ENCODE data around the gene C8A.

The C8A gene

GRCh38 chr1:56854521-56855099 is at the start of gene C8A:
Gene C8A (plus strand): TSS chr1:56854797. CDS start chr1:56854902, 105 bp downstream.
- no peak for FAIRE-seq
- DNase-seq (ENCODE audit: insufficient read length, low spot score), result no peak
- TF ChIP-seq POLR2A (IDR thresholded peaks at IDR 0.05; ENCODE audit: low read depth, low read length), result no peak

DNA sequence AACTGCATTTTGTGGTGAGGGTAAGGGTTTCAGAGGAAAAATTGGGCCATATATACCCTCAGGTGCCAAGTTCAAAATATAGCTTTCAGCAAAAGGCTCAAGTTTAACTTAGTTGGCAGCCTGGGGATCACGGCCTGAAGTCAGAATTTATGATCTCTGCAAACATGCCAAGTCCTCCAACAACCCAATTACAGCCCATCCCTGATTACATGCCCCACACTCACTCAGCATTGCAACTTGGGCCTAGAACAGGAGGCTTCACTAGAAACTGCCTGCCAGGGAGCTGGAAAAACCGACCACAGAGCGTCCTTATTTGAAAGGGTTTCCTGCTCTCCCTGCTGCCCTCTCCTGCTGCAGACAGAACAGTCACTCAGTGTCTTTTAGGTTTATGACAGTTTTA is 47.8 kb upstream of the C8A start:
- DNase-seq (ENCODE audit: insufficient read length, low spot score) (no peak), FAIRE-seq (no peak)
- no peak for TF ChIP-seq POLR2A (IDR thresholded peaks at IDR 0.05; ENCODE audit: low read depth, low read length)

DNA sequence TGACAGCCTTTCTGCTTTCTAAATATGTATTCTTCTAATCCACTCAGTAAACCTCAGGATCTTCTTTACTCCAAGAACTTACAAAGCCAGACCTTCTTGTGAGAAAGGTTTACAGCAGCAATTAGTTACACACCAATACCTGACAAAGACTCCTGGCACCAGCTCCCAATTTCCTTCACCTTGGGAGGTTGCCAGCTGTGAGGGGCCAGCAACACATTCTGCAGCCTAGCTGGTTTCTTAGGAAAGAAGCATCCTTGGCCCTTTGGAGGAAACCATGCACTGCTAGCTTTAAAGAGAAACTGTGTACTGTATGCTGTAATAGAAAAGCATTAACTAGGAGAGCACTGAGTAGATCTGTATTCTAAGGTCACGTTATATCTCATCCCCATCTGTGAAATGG is 46.2 kb upstream of the C8A start:
- FAIRE-seq (no peak), DNase-seq (ENCODE audit: insufficient read length, low spot score) (no peak)
- no peak for TF ChIP-seq POLR2A (IDR thresholded peaks at IDR 0.05; ENCODE audit: low read depth, low read length)

GRCh38 chr1:56811331-56811730 is 43.3 kb upstream of the C8A start:
- DNase-seq (ENCODE audit: insufficient read length, low spot score) (no peak), FAIRE-seq (no peak)
- TF ChIP-seq POLR2A (IDR thresholded peaks at IDR 0.05; ENCODE audit: low read depth, low read length), result no peak

DNA sequence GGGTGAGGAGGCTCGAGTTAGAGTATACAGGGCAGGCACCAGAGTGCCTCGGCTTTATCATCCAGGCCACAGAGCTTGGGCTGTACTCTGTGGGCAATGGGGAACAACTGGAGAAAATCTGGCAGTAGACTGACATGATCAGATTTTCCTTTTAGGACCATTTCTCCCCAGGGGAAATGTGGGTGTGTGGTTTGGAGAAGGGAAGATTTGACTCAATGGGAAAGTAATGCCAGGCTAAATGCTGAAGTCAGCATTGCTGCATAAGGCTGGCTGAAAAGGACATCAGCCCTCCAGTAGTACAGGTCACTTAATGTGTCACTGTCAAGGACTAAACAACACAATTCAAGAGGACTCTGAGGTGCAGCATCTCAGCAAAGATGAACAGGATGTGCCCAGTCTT is 40.4 kb upstream of the C8A start:
- no peak for FAIRE-seq
- TF ChIP-seq POLR2A (IDR thresholded peaks at IDR 0.05; ENCODE audit: low read depth, low read length), result no peak
- no peak for DNase-seq (ENCODE audit: insufficient read length, low spot score)

DNA sequence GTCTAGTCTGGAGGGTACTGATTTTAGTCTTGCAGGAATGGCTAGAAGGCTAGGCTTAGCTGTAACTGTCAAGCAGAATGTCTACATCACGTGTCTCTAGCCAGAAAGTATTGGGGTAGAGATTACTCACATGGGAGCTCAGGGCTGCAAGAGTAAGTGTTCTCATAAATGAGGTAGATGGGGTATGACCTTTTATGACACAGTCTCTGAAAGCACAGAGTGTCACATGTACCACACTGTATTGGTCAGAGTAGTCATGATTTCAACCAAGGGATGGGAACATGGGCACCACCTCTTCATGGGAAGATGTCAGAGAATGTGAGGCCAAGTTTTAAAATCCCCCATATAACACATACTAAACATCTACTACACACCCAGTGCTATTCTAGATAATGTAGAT is 38.3 kb upstream of the C8A start:
- no peak for FAIRE-seq

DNA sequence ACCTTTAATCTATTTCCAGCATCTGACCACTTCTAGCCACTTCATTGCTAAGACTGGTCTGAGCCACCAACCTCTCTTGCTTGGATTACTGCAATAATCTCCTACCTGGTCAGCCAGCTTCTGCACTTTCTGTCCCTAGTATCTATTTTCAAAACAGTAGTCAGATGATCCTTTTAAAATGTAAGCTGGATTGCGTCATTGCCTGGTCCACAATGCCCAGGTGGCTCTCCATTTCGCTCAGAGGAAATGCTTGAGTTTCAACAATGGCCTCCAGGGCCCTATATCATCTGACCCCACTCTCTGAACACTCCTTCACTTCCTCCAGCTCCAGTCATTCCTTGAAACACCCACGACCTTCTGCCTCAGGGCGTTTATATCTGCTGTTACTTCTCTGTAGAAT is 37.7 kb upstream of the C8A start:
- FAIRE-seq, result no peak
- no peak for DNase-seq (ENCODE audit: insufficient read length, low spot score)
- no peak for TF ChIP-seq POLR2A (IDR thresholded peaks at IDR 0.05; ENCODE audit: low read depth, low read length)

More for the DNA sequence above, 38.3 kb upstream of the C8A start:
- DNase-seq (ENCODE audit: insufficient read length, low spot score), result no peak
- TF ChIP-seq POLR2A (IDR thresholded peaks at IDR 0.05; ENCODE audit: low read depth, low read length), result no peak

DNA sequence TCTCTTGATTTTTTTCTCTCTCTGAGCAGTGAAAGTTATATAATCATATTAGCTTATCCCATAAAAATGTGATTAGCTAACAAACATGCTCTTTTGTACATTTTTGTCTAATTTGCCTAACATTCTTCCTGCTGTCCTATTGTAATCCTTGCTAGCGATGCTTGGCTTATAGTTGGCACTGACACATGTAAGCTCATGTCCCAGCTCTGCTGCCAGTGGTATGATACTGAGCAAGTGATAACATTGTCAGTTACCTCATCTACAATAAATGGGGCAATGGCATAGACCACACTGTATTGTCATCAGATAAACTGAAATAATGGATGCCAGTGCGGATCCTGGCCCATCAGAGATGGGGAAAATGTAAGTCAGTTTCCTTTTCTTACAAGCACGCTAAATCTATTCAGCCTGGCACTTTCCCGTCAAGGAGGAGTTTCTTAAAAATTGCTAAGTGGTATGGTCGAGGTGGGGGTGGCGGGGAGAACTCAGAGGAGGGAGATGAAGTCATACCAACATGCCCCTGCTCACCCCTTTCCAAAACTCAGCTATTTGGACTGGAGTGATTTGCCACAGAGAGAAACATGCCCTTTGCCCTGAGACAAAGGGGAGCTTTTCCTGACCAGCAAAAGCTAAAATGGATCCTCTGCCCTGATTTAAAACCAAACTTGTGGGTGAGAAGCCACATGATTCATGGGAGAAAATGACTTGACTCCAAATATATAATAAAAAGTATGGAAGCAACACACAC is 36.7 kb upstream of the C8A start:
- DNase-seq (ENCODE audit: insufficient read length, low spot score) (no peak), FAIRE-seq (no peak)
- no peak for TF ChIP-seq POLR2A (IDR thresholded peaks at IDR 0.05; ENCODE audit: low read depth, low read length)

- DNase-seq (ENCODE audit: insufficient read length, low spot score) (no peak), FAIRE-seq (no peak)
- TF ChIP-seq POLR2A (IDR thresholded peaks at IDR 0.05; ENCODE audit: low read depth, low read length), result no peak
These were observed 35.2 kb upstream of the C8A start, which contains the start of gene FYB2 for GRCh38 chr1:56819387-56819899. Gene FYB2 (minus strand): TSS chr1:56819404. CDS start chr1:56819290, 114 bp downstream.

- DNase-seq (ENCODE audit: insufficient read length, low spot score) (peak; percentile 71), FAIRE-seq (peak; percentile 53)
- no peak for TF ChIP-seq POLR2A (IDR thresholded peaks at IDR 0.05; ENCODE audit: low read depth, low read length)
These were observed 33.7 kb upstream of the C8A start for GRCh38 chr1:56820755-56821461.

DNA sequence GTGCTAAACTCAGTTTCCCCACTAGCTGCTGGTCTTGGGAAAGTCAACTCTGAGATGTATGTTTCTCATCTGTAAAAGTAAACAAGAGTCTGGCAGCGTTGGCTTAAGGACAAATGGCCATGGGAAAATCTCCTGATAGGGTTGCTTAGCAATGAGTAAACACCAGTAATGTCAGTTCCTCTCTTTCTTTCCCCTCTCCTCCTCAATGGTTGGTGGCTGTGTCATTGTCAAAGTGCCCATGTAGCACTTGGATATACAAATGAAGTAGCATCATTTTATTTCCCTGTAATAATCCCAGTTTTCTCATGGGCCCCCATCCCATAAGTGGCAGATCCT is 33.2 kb upstream of the C8A start:
- DNase-seq (ENCODE audit: insufficient read length, low spot score) (no peak), FAIRE-seq (no peak)
- TF ChIP-seq POLR2A (IDR thresholded peaks at IDR 0.05; ENCODE audit: low read depth, low read length), result no peak

DNA sequence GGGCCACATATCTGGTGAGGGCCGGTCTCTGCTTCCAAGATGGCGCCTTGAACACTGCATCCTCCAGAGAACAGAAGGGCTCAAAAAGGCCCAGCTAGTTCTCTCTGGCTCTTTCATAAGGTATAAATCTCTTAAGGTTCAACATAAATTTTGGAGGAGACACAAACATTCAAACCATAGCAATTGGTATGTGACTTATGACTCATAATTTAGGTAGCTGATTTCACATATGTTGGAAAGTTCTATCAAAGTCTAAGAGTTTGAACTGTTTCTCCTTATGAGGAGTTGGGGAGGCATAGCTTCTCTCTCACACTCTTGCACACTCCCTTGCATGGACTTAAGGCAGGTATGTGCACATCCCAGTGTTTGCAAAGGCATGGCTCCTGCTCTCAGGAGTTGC is 30.3 kb upstream of the C8A start:
- TF ChIP-seq POLR2A (IDR thresholded peaks at IDR 0.05; ENCODE audit: low read depth, low read length), result no peak
- DNase-seq (ENCODE audit: insufficient read length, low spot score), result no peak
- FAIRE-seq, result no peak

DNA sequence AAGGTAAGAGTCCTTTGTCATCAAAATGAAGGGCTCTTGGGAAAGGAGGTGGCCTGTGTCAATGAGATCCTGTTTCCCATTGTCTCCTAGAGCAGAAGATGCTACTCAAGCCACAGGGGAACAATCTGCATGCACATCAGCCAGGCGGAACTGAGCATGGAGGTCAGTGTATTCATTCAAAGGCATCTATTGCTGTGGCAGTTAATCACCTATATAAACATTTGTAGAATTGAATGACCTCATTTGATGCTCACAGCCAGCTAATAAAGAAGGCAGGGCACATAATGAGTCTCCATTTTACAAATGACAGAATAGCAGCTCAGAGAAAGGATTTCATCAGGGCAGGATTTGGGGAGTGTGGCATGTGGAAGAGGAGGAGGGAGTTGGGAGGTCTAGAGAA is 29.7 kb upstream of the C8A start:
- FAIRE-seq (no peak), DNase-seq (ENCODE audit: insufficient read length, low spot score) (no peak)
- no peak for TF ChIP-seq POLR2A (IDR thresholded peaks at IDR 0.05; ENCODE audit: low read depth, low read length)

DNA sequence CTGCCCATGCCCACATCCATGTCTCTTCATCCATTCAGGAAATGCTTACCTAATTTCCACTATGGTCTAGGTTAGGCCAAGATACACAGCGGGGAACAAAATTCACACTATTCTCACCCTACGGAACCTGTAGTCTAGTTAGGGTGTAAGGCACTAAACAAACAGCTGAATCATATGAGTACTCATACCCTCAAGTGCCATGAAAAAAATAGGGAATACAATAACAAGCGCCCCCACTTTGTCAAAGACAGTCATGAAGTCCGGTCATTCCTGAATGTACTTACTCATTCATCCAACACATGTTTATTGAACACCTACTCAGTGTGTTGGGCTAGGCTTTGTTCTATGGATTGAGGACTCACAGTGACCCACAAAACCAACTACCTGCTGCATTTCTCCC is 29.2 kb upstream of the C8A start:
- no peak for TF ChIP-seq POLR2A (IDR thresholded peaks at IDR 0.05; ENCODE audit: low read depth, low read length)
- no peak for DNase-seq (ENCODE audit: insufficient read length, low spot score)
- no peak for FAIRE-seq

Measured in H54 (cell line).